ENCODE measurements around the gene ARNT2.
"Not testable (repeated sequence)": the region's sequence is repeated elsewhere in the genome, so short reads cannot be mapped to it uniquely, and the experiment has no call there.

The ARNT2 gene

GRCh38 chr15:80633221-80633620 is 229.0 kb downstream of the ARNT2 start:
- DNase-seq, result no peak

GRCh38 chr15:80635953-80636352 is 231.8 kb downstream of the ARNT2 start:
- no peak for DNase-seq

GRCh38 chr15:80636675-80637074 is 232.5 kb downstream of the ARNT2 start:
- DNase-seq, result peak; percentile 16

- no peak for DNase-seq
Measured at GRCh38 chr15:80637747-80638146, 233.6 kb downstream of the ARNT2 start.

- DNase-seq, result no peak
Measured at GRCh38 chr15:80638553-80639167, 234.5 kb downstream of the ARNT2 start.

- no peak for DNase-seq
Measured at GRCh38 chr15:80639168-80639555, 235.0 kb downstream of the ARNT2 start.

GRCh38 chr15:80640531-80641121 is 236.4 kb downstream of the ARNT2 start:
- no peak for DNase-seq

- DNase-seq, result no peak
Measured at GRCh38 chr15:80641384-80641783, 237.2 kb downstream of the ARNT2 start.

GRCh38 chr15:80643431-80643951 is 239.3 kb downstream of the ARNT2 start:
- no peak for DNase-seq

GRCh38 chr15:80645494-80646065 is 241.4 kb downstream of the ARNT2 start:
- no peak for DNase-seq

- DNase-seq, result not testable (repeated sequence)
Measured at GRCh38 chr15:80647424-80647823, 243.2 kb downstream of the ARNT2 start.
